Hematopoietic multipotent progenitor cell treated with erythropoietin and hydrocortisone succinate and interleukin-3 and kit ligand, for 17 days (in vitro differentiated cells): ENCODE results near the gene ANOS1.

Source experiments
- DNase-seq: peaks from one replicate; pipeline ENCODE4 v3.0.0-alpha.2; 2015; ENCODE audit warnings: low spot score

The ANOS1 gene

GRCh38 chrX:8714164-8714563 lies 17.8 kb downstream of the ANOS1 start:
- no peak for DNase-seq

- DNase-seq = no peak
Measured at GRCh38 chrX:8711401-8711800, 20.5 kb downstream of the ANOS1 start.

- no peak for DNase-seq
Measured at GRCh38 chrX:8704184-8704583, 27.8 kb downstream of the ANOS1 start.

- DNase-seq = no peak
Measured at GRCh38 chrX:8692871-8693270, 39.1 kb downstream of the ANOS1 start.

GRCh38 chrX:8689473-8689872 lies 42.5 kb downstream of the ANOS1 start:
- no peak for DNase-seq

GRCh38 chrX:8688776-8689175 lies 43.2 kb downstream of the ANOS1 start:
- DNase-seq = no peak

- DNase-seq = no peak
Measured at GRCh38 chrX:8684201-8684965, 47.6 kb downstream of the ANOS1 start.

GRCh38 chrX:8683687-8684086 lies 48.2 kb downstream of the ANOS1 start:
- no peak for DNase-seq

- DNase-seq = no peak
Measured at GRCh38 chrX:8679550-8679949, 52.4 kb downstream of the ANOS1 start.

GRCh38 chrX:8675006-8675630 lies 56.8 kb downstream of the ANOS1 start:
- no peak for DNase-seq

GRCh38 chrX:8673201-8673600 lies 58.7 kb downstream of the ANOS1 start:
- DNase-seq = no peak

GRCh38 chrX:8672176-8672575 lies 59.8 kb downstream of the ANOS1 start:
- no peak for DNase-seq

GRCh38 chrX:8668813-8669212 lies 63.1 kb downstream of the ANOS1 start:
- DNase-seq = no peak

GRCh38 chrX:8663325-8663724 lies 68.6 kb downstream of the ANOS1 start:
- DNase-seq = no peak

GRCh38 chrX:8657883-8658282 lies 74.1 kb downstream of the ANOS1 start:
- DNase-seq = no peak

GRCh38 chrX:8653956-8654355 lies 78.0 kb downstream of the ANOS1 start:
- no peak for DNase-seq

GRCh38 chrX:8649969-8650368 lies 82.0 kb downstream of the ANOS1 start:
- DNase-seq = no peak

GRCh38 chrX:8647176-8647575 lies 84.8 kb downstream of the ANOS1 start:
- DNase-seq = no peak

- DNase-seq = no peak
Measured at GRCh38 chrX:8639949-8640475, 91.9 kb downstream of the ANOS1 start.

GRCh38 chrX:8636497-8636896 lies 95.4 kb downstream of the ANOS1 start:
- no peak for DNase-seq

- DNase-seq = no peak
Measured at GRCh38 chrX:8635812-8636211, 96.1 kb downstream of the ANOS1 start.

- DNase-seq = no peak
Measured at GRCh38 chrX:8632924-8633323, 99.0 kb downstream of the ANOS1 start.

GRCh38 chrX:8629871-8630270 lies 102.1 kb downstream of the ANOS1 start:
- DNase-seq = no peak

- no peak for DNase-seq
Measured at GRCh38 chrX:8627796-8628195, 104.1 kb downstream of the ANOS1 start.
